ENCODE measurements around the gene TLCD1.
"Not testable (repeated sequence)": the region's sequence is repeated elsewhere in the genome, so short reads cannot be mapped to it uniquely, and the experiment has no call there.

DNA sequence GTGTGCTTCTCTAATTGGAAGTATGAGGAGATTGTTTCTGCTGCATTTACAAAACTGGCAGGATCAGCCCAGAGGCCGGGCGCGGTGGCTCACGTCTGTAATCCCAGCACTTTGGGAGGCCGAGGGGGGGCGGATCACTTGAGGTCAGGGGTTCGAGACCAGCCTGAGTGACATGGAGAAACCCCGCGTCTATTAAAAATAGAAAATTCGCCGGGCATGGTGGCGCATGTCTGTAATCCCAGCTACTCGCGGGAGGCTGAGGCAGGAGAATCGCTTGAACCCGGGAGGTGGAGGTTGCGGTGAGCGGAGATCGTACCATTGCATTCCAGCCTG is 5.1 kb downstream of the TLCD1 start:
- TF ChIP-seq, protein P1, sequence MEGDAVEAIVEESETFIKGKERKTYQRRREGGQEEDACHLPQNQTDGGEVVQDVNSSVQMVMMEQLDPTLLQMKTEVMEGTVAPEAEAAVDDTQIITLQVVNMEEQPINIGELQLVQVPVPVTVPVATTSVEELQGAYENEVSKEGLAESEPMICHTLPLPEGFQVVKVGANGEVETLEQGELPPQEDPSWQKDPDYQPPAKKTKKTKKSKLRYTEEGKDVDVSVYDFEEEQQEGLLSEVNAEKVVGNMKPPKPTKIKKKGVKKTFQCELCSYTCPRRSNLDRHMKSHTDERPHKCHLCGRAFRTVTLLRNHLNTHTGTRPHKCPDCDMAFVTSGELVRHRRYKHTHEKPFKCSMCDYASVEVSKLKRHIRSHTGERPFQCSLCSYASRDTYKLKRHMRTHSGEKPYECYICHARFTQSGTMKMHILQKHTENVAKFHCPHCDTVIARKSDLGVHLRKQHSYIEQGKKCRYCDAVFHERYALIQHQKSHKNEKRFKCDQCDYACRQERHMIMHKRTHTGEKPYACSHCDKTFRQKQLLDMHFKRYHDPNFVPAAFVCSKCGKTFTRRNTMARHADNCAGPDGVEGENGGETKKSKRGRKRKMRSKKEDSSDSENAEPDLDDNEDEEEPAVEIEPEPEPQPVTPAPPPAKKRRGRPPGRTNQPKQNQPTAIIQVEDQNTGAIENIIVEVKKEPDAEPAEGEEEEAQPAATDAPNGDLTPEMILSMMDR (conservative IDR thresholded peaks at IDR 0.05; ENCODE audit: low read depth, low read length) = not testable (repeated sequence)
- not testable (repeated sequence) for TF ChIP-seq EZH2 (IDR thresholded peaks at IDR 0.05; ENCODE audit: low read length, unreplicated experiment); EZH2phosphoT487 (IDR thresholded peaks at IDR 0.05; ENCODE audit: borderline replicate concordance, low read length)

Measured in PC-3 (cell line).